ENCODE measurements around the gene ACTMAP.

ACTMAP gene

DNA sequence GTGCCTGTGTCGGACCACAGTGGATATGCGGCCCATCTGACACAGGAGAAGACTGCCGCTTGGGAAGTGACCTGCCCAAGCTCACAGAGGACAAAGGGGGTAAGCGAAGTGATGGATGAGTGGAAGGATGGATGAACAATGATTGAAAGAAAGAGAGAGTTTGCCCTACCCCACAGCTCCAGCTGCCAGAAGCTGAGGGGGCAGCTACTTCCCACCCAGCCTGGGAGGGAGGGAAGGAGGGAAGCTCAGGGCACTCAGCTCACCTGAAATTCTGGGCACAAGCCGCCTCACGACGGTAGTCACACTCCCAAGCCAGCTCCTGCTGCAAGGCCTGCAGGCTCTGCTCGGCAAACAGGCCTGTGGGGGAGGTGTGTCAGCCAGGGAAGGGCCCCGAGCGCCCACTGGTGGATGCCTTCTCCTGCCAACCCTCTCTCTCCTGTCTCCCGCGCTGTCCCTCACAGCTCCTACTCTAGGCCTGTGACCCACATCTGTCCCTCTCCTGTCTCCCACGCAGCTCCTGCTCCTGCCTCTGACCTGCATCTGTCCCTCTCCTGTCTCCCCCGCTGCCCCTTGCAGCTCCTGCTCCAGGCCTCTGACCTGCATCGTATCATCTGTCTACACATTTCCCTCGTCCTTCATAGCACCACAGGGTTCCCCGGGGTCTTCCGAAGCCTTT, 47.8 kb downstream of the ACTMAP start:
- FAIRE-seq: no peak
- no peak for DNase-seq (ENCODE audit: insufficient read length, low spot score)

DNA sequence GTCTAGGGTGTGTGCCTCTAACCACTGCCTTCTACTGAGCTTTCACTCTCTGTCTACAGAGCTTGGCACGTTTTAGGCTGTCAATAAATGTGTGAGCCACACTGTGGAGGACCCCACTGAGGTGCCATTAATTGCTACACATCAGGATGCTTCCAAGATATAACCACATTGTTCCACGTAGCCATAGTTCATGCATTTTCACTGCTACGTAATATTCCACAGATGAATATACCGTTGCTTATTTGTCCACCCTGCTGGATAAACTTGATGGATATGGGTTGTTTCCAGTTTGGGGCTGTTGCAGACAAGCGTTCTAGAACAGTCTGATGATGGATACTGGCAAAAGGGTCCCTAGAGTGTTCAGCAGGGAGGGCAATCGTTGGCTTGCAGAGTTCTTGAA, 48.5 kb downstream of the ACTMAP start:
- no peak for DNase-seq (ENCODE audit: insufficient read length, low spot score)
- FAIRE-seq: no peak

DNA sequence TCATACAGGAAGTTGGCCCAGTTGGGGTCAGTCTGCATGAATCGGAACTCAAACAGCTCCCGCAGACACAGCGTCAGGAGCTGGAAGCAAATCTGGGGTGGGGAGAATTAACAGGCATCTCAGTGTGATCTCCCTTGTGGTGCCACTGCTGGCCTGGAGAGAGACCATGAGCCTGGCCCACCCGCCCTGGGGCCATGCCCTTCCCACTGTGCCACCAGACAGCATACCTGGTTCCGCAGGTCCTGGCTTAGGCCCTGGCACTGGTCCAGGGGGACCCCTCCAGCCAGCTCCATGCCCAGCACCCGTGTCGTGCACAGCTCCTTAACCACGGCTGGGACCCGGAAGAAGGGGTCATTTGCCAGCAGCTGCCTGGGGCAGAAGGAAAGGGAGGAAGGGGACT, 50.2 kb downstream of the ACTMAP start:
- no peak for FAIRE-seq
- DNase-seq (ENCODE audit: insufficient read length, low spot score): no peak

DNA sequence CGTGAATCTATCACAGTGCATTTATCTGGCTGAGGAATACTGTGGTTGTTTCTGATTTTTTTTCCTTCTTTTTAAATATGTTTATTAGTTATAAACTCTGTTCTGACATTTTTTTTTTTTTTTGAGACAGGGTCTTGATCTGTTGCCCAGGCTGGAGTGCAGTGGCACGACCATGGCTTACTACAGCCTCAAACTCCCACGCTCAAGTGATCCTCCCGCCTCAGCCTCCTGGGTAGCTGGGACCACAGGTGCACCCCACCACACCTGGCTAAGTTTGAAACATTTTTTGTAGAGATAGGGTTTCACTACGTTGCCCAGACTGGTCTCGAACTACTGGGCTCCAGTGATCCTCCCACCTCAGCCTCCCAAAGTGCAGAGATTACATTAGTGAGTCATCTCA, 53.3 kb downstream of the ACTMAP start:
- FAIRE-seq (no peak), DNase-seq (ENCODE audit: insufficient read length, low spot score) (no peak)

DNA sequence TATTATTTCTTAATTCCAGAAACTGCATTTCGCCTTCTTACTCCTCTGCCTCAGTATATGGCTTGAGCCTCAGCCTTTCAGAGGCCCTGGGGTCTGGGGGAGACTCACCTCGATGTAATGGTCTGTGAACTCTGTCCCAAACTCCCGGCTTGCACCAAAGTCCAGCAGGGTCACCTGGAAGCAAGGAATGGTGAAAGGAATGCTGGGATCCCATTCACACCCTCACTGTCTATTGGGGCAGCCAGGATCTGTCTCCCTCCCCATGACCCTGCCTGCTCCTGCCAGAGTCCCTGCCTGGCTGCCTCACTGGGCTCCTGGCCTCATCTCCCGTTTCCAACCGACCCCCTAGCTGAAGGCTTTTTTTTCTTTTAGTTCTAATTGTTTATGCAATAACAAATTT, 54.4 kb downstream of the ACTMAP start:
- DNase-seq (ENCODE audit: insufficient read length, low spot score) (no peak), FAIRE-seq (no peak)

DNA sequence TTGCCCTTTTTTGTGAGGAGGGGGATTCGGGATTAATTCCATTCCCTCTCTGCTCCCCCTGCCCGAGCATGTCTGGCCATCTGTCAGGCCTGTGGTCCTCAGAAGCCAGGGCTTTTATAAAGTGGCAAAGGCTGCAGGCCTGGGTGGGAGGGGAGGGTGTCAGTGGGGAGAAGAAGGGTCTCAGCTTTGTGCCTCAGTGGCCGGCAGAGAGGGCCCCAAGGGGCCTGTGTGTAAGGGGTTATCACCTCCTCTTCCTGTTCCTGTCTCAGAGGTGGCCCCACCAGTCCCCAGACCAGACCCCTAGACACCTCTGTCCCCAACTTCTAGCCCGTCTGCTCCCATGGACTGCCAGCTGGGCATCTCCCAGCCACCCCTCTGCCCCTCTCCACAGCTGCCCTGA, 56.4 kb downstream of the ACTMAP start:
- no peak for DNase-seq (ENCODE audit: insufficient read length, low spot score)
- FAIRE-seq: no peak

DNA sequence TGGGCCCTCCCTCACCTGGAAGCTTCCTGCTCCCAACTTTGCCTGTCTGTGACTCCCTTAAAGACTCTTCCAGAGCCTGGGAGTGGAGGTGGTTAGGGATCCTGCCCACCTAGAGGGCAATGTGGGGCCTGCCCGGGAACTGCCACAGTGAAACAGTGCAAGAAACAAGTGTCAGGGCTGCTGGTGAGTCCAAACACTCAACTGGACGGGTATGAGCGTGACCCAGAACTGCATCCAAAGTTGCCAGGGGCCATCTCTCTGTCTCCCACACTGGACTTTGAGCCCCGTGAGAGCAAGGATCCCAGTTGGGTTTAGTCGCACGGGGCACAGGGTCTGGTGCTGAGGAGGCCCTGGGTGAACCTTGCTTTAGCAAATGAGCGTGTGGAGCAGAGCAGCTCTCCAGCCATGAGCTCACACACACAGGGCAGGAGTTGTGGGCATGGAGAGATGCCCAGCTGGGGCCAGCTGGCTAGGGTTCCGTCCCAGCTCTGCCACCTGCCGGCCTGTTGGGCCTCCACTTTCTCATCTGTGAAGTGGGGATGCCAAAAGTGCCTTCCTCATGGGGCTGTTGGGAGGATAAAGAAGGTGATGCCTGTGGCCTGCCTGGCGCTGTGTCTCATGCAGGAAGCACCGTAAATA, 57.0 kb downstream of the ACTMAP start:
- DNase-seq (ENCODE audit: insufficient read length, low spot score) (no peak), FAIRE-seq (no peak)

DNA sequence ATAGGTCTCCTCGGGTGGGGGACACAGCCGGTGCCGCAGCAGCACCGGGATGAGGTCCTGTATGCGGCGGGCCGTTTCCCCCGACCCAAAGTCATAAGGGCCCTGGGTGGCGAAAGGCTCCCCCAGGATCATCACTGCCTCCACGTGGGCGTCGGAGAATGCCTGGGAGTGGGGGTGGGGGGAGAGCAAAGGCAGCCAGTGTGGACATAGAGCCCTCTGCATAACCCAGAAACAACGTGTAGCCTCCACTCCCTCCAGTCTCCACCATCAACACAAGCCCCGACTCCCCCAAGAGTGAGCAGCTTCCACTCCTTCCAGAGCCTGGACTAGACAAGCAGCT, 58.1 kb downstream of the ACTMAP start:
- FAIRE-seq (no peak), DNase-seq (ENCODE audit: insufficient read length, low spot score) (no peak)

DNA sequence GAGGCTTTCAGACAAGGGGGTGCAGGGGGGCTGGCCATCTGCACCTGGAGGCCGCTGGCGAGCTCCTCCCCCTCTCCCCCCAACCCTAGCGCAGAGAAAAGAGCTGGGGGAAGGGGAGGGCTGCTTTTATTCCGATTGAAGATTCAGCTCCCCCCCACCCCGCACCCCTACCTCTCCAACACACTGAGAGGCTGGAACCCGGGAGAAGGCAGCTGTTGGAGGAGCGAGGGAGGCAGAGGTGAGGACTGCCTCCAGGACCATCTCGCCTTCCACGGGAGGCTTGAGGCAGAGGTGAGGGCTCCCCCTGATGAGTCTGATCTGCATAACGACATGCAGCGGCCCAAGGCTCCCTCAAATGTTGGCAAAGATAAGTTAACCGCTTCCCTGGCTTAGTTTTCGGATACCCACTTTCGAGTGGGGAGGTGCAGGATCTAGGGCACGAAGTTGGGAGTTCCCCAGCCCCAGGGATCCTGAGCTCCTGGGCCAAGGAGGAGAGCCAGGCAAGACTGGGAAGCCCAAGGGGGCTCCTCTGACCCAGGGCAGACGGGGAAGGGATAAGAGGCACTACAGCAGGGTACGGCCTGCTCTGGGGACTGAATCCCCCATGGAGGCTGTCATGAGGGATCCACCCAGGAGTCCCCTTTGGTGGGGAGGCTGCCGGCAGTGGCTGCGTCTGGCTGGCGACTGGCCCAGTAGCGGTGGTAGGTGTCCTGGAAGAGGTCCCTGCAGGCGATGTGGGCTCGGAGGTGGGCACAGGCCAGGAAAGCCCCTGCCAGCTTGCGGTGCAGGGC, 58.7 kb downstream of the ACTMAP start:
- DNase-seq (ENCODE audit: insufficient read length, low spot score) (no peak), FAIRE-seq (no peak)
